Left lung (tissue), 10 donors: ENCODE results near the gene COQ8B. TPM values are rescaled to one million over a fixed set of nuclear protein-coding genes. Genes with fewer than 3 reads are reported as not detected.
A peak's percentile ranks its signal among the peaks of the same experiment; 100 is the strongest.

Experiments used
- ATAC-seq: fragments of 200-7000 bp; cut with Tn5 transposase; one replicate; pipeline ENCODE4 v1.9.1; 2020; ENCODE audit warnings: moderate library complexity
- DNase-seq, 4 donors: peaks; one replicate each; pipeline ENCODE4 v3.0.0-alpha.2; 2013 to 2020
- H3K27ac ChIP-seq, 2 donors: fragments of 200-600 bp; sonication (generic) in 1 of 2; one replicate each; pipeline versions ENCODE4 v1.5.0 to v1.8.0; 2020 to 2021
- H3K27me3 ChIP-seq, 2 donors: fragments of 200-600 bp; sonication (generic) in 1 of 2; one replicate each; pipeline versions ENCODE4 v1.5.0 to v1.8.0; 2020 to 2021
- H3K36me3 ChIP-seq, 2 donors: fragments of 200-600 bp; sonication (generic) in 1 of 2; one replicate each; pipeline versions ENCODE4 v1.5.0 to v1.8.0; 2020 to 2021
- H3K4me1 ChIP-seq, 2 donors: fragments of 200-600 bp; one replicate each; pipeline ENCODE4 v1.8.0; 2021
- H3K4me3 ChIP-seq, 2 donors: fragments of 200-600 bp; sonication (generic) in 1 of 2; one replicate each; pipeline versions ENCODE4 v1.5.0 to v1.8.0; 2020 to 2021; ENCODE audit warnings: mild to moderate bottlenecking in 1 of 2
- H3K9me3 ChIP-seq, 2 donors: fragments of 200-600 bp; sonication (generic) in 1 of 2; one replicate each; pipeline versions ENCODE4 v1.5.0 to v1.8.0; 2020 to 2021
- CTCF ChIP-seq, 2 donors: fragments of 200-600 bp; sonication (generic) in 1 of 2; IDR thresholded peaks; one replicate each; pipeline versions ENCODE4 v1.5.0 to v1.8.0; 2021; ENCODE audit warnings: antibody characterized with exemption in 2 of 2
- intact Hi-C, 2 donors: fragments of 100-400 bp; cut with DNase I; formaldehyde crosslinking; loops; one replicate each; pipeline versions ENCODE4 v1.11.2 to v1.14.2; 2022
- polyA plus RNA-seq, 6 donors: library from polyadenylated mRNA; unstranded; fragments of 120-200 nt; gene quantifications; one replicate each; pipeline ENCODE4 v1.2.1, GENCODE V29; 2013; ENCODE audit not compliant: insufficient read length in 6 of 6
- total RNA-seq, 2 donors: library from RNA; stranded (reverse); fragmentation: NEBNext Ultra II Directional; extraction: Animal tissue kit (Norgen Biotek cat#: 25700); gene quantifications; one replicate each; pipeline ENCODE4 v1.2.1, GENCODE V29; 2021
- donor health status: DM: no; HTN: yes; CAD: no.
- donor health status: DM: no; HTN: no; CAD: no.

The COQ8B gene
- total and polyA plus RNA-seq, 8 donors = 29.8 to 48.1 (median 34.1) TPM

GRCh38 chr19:40646743-40647254 is 69.9 kb downstream of the COQ8B start:
- no peak for DNase-seq
- Histone ChIP-seq H3K27me3 (no peaks in the 10 kb centered on the region), H3K4me3 (no peak overlapping the region), H3K36me3 (no peaks in the 10 kb centered on the region), H3K4me1 (peaks cover 6 to 14% of the 10 kb centered on the region in 2 donors), H3K9me3 (no peaks in the 10 kb centered on the region), H3K27ac (peak overlapping the region; percentile 62 to 70)
- no peak for TF ChIP-seq CTCF (IDR thresholded peaks at IDR 0.05)
- peak; percentile 28 for ATAC-seq
- intact Hi-C loops = no loop called here

- TF ChIP-seq CTCF (IDR thresholded peaks at IDR 0.05) = no peak
- ATAC-seq (no peak), DNase-seq (no peak)
- peaks cover 6 to 14% of the 10 kb centered on the region in 2 donors for H3K4me1 ChIP-seq
- intact Hi-C loops = no loop called here
- H3K36me3 ChIP-seq = no peaks in the 10 kb centered on the region
- H3K9me3 ChIP-seq = no peaks in the 10 kb centered on the region
- H3K27me3 ChIP-seq = no peaks in the 10 kb centered on the region
- H3K4me3 ChIP-seq = no peak overlapping the region
- no peak overlapping the region for H3K27ac ChIP-seq
Observed at GRCh38 chr19:40642757-40643305, 73.9 kb downstream of the COQ8B start.

- no peak for ATAC-seq
- no peak overlapping the region for H3K27ac ChIP-seq
- peak in 1 of 4 donors; percentile 59 for DNase-seq
- no peaks in the 10 kb centered on the region for H3K36me3 ChIP-seq
- H3K4me1 ChIP-seq = peaks cover 6 to 14% of the 10 kb centered on the region in 2 donors
- intact Hi-C loops = no loop called here
- no peaks in the 10 kb centered on the region for H3K27me3 ChIP-seq
- no peak overlapping the region for H3K4me3 ChIP-seq
- H3K9me3 ChIP-seq = no peaks in the 10 kb centered on the region
- TF ChIP-seq CTCF (IDR thresholded peaks at IDR 0.05) = no peak
Observed at GRCh38 chr19:40642051-40642706, 74.5 kb downstream of the COQ8B start.

Other genes with a start within 250 kb of the COQ8B start
- 1 to 10 TPM in 1 of 2 donors, under 1 TPM in 1; 0.42 to 1.3 TPM for gene SPTBN4, start 249.9 kb downstream of the COQ8B start, total RNA-seq
- 1 to 10 TPM in 5 of 6 donors, under 1 TPM in 1; 0.95 to 2.5 (median 1.3) TPM for gene SPTBN4, start 249.9 kb downstream of the COQ8B start, polyA plus RNA-seq
- gene SHKBP1, start 140.0 kb downstream of the COQ8B start, total RNA-seq = 100 to 1,000 TPM in 1 of 2 donors, 10 to 100 TPM in 1; 73.9 to 122 TPM
- 10 to 100 TPM; 33.6 to 48.6 (median 42.0) TPM for gene SHKBP1, start 140.0 kb downstream of the COQ8B start, polyA plus RNA-seq
- 100 to 1,000 TPM; 151 to 181 TPM for gene LTBP4, start 115.5 kb downstream of the COQ8B start, total RNA-seq
- 100 to 1,000 TPM; 294 to 519 (median 368) TPM for gene LTBP4, start 115.5 kb downstream of the COQ8B start, polyA plus RNA-seq
- gene NUMBL, start 26.2 kb downstream of the COQ8B start, total RNA-seq = 10 to 100 TPM; 30.0 to 30.2 TPM
- gene NUMBL, start 26.2 kb downstream of the COQ8B start, polyA plus RNA-seq = 10 to 100 TPM; 12.8 to 18.1 (median 15.1) TPM
- gene ITPKC, start 226 bp upstream of the COQ8B start, total RNA-seq = 10 to 100 TPM; 23.2 to 25.6 TPM
- 10 to 100 TPM; 10.2 to 14.5 (median 13.3) TPM for gene ITPKC, start 226 bp upstream of the COQ8B start, polyA plus RNA-seq
- 10 to 100 TPM; 15.1 to 17.6 TPM for gene ACTMAP, start 33.6 kb upstream of the COQ8B start, total RNA-seq
- 10 to 100 TPM; 10.3 to 15.3 (median 12.9) TPM for gene ACTMAP, start 33.6 kb upstream of the COQ8B start, polyA plus RNA-seq
- gene SNRPA, start 34.3 kb upstream of the COQ8B start, total RNA-seq = 10 to 100 TPM; 46.1 to 79.1 TPM
- gene SNRPA, start 34.3 kb upstream of the COQ8B start, polyA plus RNA-seq = 100 to 1,000 TPM; 102 to 126 (median 115) TPM
- gene MIA, start 58.6 kb upstream of the COQ8B start, total RNA-seq = under 1 TPM in 1 of 2 donors, not detected in 1; 0.89 TPM
- gene MIA, start 58.6 kb upstream of the COQ8B start, polyA plus RNA-seq = 1 to 10 TPM; 1.7 to 6.7 (median 3.7) TPM
- 10 to 100 TPM; 42.6 to 50.4 TPM for gene RAB4B, start 61.4 kb upstream of the COQ8B start, total RNA-seq
- 10 to 100 TPM; 11.1 to 18.1 (median 12.8) TPM for gene RAB4B, start 61.4 kb upstream of the COQ8B start, polyA plus RNA-seq
- 100 to 1,000 TPM; 139 to 150 TPM for gene EGLN2, start 82.3 kb upstream of the COQ8B start, total RNA-seq
- 10 to 100 TPM; 57.0 to 81.1 (median 74.1) TPM for gene EGLN2, start 82.3 kb upstream of the COQ8B start, polyA plus RNA-seq
- gene CYP2A6, start 133.6 kb upstream of the COQ8B start, total RNA-seq = under 1 TPM in 1 of 2 donors, not detected in 1; 0.31 TPM
- 1 to 10 TPM in 2 of 6 donors, under 1 TPM in 4; 0.13 to 1.2 (median 0.62) TPM for gene CYP2A6, start 133.6 kb upstream of the COQ8B start, polyA plus RNA-seq
- gene CYP2A7, start 165.3 kb upstream of the COQ8B start, total RNA-seq = not detected
- gene CYP2A7, start 165.3 kb upstream of the COQ8B start, polyA plus RNA-seq = under 1 TPM; 0.18 to 0.49 (median 0.34) TPM